GM12865 (cell line): ENCODE data around the gene TPM3.
"Not testable (repeated sequence)": the region's sequence is repeated elsewhere in the genome, so short reads cannot be mapped to it uniquely, and the experiment has no call there.

Experiments used
- DNase-seq: peaks from one replicate; pipeline ENCODE4 v3.0.0; 2010; ENCODE audit warnings: low read depth
- H3K4me3 ChIP-seq: 2 replicates; pipeline ENCODE4 v1.5.1; 2011; ENCODE audit warnings: mild to moderate bottlenecking, low read depth, low read length, control low read depth
- TF ChIP-seq, protein P1 (sequence below): IDR thresholded peaks from 2 replicates; pipeline ENCODE4 v1.5.1; 2011; ENCODE audit warnings: low read length, control low read depth, low read depth, inconsistent platforms; ENCODE audit not compliant: insufficient read depth; ENCODE audit errors: missing control alignments

The TPM3 gene

GRCh38 chr1:154129391-154129970, 62.4 kb downstream of the TPM3 start:
- no peak for DNase-seq
- TF ChIP-seq, protein P1, sequence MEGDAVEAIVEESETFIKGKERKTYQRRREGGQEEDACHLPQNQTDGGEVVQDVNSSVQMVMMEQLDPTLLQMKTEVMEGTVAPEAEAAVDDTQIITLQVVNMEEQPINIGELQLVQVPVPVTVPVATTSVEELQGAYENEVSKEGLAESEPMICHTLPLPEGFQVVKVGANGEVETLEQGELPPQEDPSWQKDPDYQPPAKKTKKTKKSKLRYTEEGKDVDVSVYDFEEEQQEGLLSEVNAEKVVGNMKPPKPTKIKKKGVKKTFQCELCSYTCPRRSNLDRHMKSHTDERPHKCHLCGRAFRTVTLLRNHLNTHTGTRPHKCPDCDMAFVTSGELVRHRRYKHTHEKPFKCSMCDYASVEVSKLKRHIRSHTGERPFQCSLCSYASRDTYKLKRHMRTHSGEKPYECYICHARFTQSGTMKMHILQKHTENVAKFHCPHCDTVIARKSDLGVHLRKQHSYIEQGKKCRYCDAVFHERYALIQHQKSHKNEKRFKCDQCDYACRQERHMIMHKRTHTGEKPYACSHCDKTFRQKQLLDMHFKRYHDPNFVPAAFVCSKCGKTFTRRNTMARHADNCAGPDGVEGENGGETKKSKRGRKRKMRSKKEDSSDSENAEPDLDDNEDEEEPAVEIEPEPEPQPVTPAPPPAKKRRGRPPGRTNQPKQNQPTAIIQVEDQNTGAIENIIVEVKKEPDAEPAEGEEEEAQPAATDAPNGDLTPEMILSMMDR: no peak
- no peak overlapping the region for H3K4me3 ChIP-seq

DNA sequence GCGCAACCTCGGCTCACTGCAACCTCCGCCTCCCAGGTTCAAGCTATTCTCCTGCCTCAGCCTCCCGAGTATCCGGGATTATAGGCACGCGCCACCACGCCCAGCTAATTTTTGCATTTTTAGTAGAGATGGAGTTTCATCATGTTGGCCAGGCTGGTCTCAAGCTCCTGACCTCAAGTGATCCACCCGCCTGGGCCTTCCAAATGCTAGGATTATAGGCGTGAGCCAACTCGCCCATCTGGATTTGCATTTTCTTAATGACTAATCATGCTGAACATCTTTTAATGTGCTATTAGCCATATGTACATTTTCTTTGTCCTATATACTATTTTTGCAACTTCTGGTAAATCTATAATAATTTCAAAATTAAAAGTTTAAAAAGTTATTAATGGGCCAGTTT, 68.7 kb downstream of the TPM3 start:
- not testable (repeated sequence) for H3K4me3 ChIP-seq, DNase-seq

DNA sequence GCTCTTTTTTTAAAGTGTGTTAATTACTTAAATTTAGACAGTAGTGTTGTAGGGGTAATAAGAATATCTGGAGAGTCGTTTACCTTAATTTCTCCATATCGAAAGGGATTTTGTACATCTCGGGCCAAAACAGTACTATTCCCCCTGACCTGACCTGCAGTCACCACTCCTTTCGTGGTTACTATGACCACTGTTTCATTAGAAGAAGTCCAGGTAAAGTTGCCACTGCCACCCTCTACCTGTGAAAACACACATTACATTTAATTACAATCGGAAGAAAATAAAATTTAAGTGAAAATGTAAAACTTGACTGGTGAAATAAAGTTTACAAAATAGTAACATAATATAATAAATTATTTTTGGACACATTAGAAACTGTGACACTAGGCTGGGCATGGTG, 74.3 kb downstream of the TPM3 start:
- TF ChIP-seq, protein P1: no peak
- H3K4me3 ChIP-seq: no peak overlapping the region
- no peak for DNase-seq

- peak; percentile 13 for DNase-seq
- no peak overlapping the region for H3K4me3 ChIP-seq
- TF ChIP-seq, protein P1: no peak
These were observed 76.7 kb downstream of the TPM3 start for GRCh38 chr1:154115180-154115579.
